ENCODE measurements around the gene UTP3. TPM values are rescaled to one million over a fixed set of nuclear protein-coding genes. Genes with fewer than 3 reads are reported as not detected.

Gene UTP3
- total and polyA plus RNA-seq, 9 of the 15 experiments (the other 6 are each of a cell fraction or from before 2014, with no cell fraction given) = 11.9 to 69.3 (median 34.0) TPM

GRCh38 chr4:70687821-70688794 is at the start of gene UTP3 (continued):
- TF ChIP-seq FOXO4 (CRISPR knock-in tag; IDR thresholded peaks at IDR 0.05) (0 out of 2 replicates have a peak, but pooled peaks have one; percentile 31), FOXA3 (CRISPR knock-in tag; conservative IDR thresholded peaks at IDR 0.05 in 1 of 2, IDR thresholded peaks at IDR 0.05 in 1 of 2) (no peak), ZNF586 (CRISPR knock-in tag; conservative IDR thresholded peaks at IDR 0.05) (no peak), TBP (optimal IDR thresholded peaks at IDR 0.05; ENCODE audit: low read depth, low read length) (peak; percentile 73), ZNF23 (CRISPR knock-in tag; IDR thresholded peaks at IDR 0.05) (no peak), ZNF143 (CRISPR knock-in tag; IDR thresholded peaks at IDR 0.05) (peak; percentile 81), ZNF778 (CRISPR knock-in tag; IDR thresholded peaks at IDR 0.05) (no peak), KLF6 (CRISPR knock-in tag; IDR thresholded peaks at IDR 0.05; ENCODE audit: borderline replicate concordance) (peak; percentile 45; the same call in 1 of the 2 replicates), ZNF77 (CRISPR knock-in tag; IDR thresholded peaks at IDR 0.05) (no peak), SP2 (IDR thresholded peaks at IDR 0.05; ENCODE audit: extremely low read depth, low read depth, low read length, poor library complexity, severe bottlenecking) (no peak), EWSR1 (IDR thresholded peaks at IDR 0.05; ENCODE audit: borderline replicate concordance, low read depth, partially characterized antibody) (no peak), HMG20B (CRISPR knock-in tag; IDR thresholded peaks at IDR 0.05) (no peak)

Measured in K562 (cell line).